B cell (primary cell): ENCODE results near the gene LRRC26.

Source experiments
- EZH2 ChIP-seq: IDR thresholded peaks from 2 replicates; pipeline ENCODE4 v1.6.1; 2012; ENCODE audit warnings: borderline replicate concordance, low read depth, mild to moderate bottlenecking, moderate library complexity, low read length; ENCODE audit not compliant: insufficient read depth, poor library complexity, severe bottlenecking
- TF ChIP-seq, protein P1 (sequence below): fragments of 200-600 bp; IDR thresholded peaks from one replicate; pipeline ENCODE4 v1.8.0; 2022; ENCODE audit warnings: antibody characterized with exemption, mild to moderate bottlenecking

GRCh38 chr9:137160054-137160425 lies 9.8 kb downstream of the LRRC26 start:
- TF ChIP-seq, protein P1, sequence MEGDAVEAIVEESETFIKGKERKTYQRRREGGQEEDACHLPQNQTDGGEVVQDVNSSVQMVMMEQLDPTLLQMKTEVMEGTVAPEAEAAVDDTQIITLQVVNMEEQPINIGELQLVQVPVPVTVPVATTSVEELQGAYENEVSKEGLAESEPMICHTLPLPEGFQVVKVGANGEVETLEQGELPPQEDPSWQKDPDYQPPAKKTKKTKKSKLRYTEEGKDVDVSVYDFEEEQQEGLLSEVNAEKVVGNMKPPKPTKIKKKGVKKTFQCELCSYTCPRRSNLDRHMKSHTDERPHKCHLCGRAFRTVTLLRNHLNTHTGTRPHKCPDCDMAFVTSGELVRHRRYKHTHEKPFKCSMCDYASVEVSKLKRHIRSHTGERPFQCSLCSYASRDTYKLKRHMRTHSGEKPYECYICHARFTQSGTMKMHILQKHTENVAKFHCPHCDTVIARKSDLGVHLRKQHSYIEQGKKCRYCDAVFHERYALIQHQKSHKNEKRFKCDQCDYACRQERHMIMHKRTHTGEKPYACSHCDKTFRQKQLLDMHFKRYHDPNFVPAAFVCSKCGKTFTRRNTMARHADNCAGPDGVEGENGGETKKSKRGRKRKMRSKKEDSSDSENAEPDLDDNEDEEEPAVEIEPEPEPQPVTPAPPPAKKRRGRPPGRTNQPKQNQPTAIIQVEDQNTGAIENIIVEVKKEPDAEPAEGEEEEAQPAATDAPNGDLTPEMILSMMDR: no peak
- TF ChIP-seq EZH2: no peak
